Measurements from ENCODE around the gene LYG1.
"Not testable (repeated sequence)": the region's sequence is repeated elsewhere in the genome, so short reads cannot be mapped to it uniquely, and the experiment has no call there.

The LYG1 gene

DNA sequence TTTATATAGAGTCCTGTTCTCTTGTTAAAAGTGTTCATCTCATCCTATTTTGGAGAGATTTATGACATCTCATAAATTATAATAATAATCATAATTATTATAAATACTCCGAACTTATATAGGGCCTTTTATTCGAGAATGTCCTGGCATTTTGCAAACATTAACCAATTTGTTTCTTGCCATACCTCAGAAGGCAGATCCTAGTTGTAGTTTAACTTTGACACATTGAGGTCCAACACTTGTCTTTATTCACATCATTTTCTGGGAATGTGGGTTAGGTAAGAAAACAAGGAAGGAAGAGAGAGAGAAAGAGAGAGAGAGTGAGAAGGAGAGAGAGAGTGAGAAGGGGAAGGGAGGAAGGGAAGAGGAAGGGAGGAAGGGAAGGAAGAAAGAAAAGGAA, at the start of gene LYG1:
Gene LYG1 (minus strand): TSS at position 101 of the 400 bp plus-strand sequence. CDS start 5,527 bp downstream, outside the sequence.
- H3K4me3 ChIP-seq (replicated peaks; ENCODE audit: low read depth, low read length); DNase-seq (ENCODE audit: low read depth): not testable (repeated sequence)

DNA sequence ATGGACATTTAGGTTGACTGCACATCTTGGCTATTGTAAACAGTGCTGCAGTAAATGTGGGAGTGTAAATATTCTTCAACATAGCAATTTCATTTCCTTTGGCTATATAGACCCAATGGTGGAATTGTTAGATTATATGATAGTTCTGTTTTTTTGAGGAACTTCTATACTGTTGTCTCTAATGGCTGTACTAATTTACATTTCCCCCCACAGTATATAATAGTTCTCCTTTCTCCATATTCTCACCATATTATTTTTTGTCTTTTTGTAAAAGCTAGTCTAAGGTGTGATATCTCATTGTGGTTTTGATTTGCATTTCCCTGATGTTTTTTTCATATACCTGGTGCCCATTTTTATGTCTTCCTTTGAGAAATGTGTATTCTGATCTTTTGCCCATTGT, 49.2 kb upstream of the LYG1 start:
- H3K4me3 ChIP-seq (replicated peaks; ENCODE audit: low read depth, low read length) = no peak overlapping the region
- no peak for DNase-seq (ENCODE audit: low read depth)
- TF ChIP-seq, protein P1, sequence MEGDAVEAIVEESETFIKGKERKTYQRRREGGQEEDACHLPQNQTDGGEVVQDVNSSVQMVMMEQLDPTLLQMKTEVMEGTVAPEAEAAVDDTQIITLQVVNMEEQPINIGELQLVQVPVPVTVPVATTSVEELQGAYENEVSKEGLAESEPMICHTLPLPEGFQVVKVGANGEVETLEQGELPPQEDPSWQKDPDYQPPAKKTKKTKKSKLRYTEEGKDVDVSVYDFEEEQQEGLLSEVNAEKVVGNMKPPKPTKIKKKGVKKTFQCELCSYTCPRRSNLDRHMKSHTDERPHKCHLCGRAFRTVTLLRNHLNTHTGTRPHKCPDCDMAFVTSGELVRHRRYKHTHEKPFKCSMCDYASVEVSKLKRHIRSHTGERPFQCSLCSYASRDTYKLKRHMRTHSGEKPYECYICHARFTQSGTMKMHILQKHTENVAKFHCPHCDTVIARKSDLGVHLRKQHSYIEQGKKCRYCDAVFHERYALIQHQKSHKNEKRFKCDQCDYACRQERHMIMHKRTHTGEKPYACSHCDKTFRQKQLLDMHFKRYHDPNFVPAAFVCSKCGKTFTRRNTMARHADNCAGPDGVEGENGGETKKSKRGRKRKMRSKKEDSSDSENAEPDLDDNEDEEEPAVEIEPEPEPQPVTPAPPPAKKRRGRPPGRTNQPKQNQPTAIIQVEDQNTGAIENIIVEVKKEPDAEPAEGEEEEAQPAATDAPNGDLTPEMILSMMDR (IDR thresholded peaks at IDR 0.05; ENCODE audit: low read length, missing control alignments) = no peak

DNA sequence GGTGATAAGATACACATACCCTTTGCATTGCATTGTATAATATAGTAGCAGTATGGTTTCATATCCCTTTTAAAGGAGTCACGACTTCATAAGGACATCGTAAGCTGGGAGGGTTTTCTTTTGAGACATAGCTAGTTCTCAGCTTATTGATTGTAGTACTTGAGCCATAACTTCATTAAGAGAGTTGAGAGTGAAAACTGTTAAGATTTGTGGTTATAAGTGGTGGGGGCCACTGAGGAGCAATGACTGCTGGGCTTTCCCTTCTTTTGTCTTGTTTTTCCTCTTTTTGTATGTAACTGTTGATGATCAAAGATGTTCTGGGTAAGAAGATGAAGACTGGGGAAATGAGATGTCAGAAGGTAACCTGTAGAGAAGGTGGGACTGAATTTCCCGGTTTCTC, 47.2 kb upstream of the LYG1 start:
- no peak for DNase-seq (ENCODE audit: low read depth)
- no peak overlapping the region for H3K4me3 ChIP-seq (replicated peaks; ENCODE audit: low read depth, low read length)
- TF ChIP-seq, protein P1 (IDR thresholded peaks at IDR 0.05; ENCODE audit: low read length, missing control alignments) = no peak

DNA sequence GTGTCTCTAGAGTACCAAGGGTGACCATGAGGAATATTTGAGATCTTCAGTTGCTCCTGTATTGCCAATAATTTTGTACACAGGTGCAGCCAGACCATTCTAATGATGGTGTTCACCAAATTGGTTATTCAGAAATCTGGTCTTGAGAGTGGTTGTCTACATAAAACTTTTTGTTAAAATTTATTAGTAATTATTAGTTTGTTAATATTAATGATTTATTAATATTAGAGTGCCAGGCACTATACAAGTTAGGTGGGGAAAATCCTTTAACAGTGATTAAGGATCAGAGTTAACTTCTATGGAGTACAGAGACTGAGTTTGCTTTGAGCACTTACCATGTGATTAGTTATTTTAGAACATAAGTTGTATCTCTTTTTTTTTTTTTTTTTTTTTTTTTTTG, 45.2 kb upstream of the LYG1 start:
- no peak overlapping the region for H3K4me3 ChIP-seq (replicated peaks; ENCODE audit: low read depth, low read length)
- DNase-seq (ENCODE audit: low read depth) = no peak
- TF ChIP-seq, protein P1 (IDR thresholded peaks at IDR 0.05; ENCODE audit: low read length, missing control alignments) = no peak

DNA sequence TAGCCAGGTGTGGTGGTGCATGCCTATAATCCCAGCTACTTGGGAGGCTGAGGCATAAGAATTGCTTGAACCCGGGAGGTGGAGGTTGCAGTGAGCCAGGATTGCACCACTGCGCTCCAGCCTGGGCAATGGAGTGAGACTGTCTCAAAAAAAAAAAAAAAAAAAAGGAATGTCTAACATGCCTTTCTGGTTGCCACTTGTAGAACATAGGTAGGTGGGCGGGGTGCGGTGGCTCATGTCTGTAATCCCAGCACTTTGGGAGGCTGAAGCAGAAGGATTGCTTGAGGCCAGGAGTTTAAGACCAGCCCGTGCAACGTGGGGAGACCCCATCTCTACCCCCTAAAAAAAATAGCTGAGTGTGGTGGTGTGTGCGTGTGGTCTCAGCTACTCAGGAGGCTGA, 44.4 kb upstream of the LYG1 start:
- H3K4me3 ChIP-seq (replicated peaks; ENCODE audit: low read depth, low read length); DNase-seq (ENCODE audit: low read depth): not testable (repeated sequence)

DNA sequence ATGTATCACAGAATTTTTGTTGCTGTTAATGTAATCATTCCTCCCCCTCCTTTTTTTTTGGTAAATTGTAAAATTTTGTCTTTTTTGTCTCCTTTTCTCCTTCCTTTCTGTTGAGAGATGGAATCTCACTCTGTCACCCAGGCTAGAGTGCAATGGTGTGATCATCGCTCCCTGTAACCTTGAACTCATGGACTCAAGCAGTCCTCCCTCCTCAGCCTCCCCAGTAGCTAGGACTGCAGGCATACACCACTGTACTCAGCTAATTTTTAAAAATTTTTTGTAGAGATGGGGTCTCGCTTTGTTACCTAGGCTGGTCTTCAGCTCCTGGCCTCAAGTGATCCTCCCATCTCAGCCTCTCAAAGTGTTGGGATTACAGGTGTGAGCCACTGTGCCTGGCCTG, 41.5 kb upstream of the LYG1 start:
- TF ChIP-seq, protein P1 (IDR thresholded peaks at IDR 0.05; ENCODE audit: low read length, missing control alignments) = no peak
- H3K4me3 ChIP-seq (replicated peaks; ENCODE audit: low read depth, low read length) = no peak overlapping the region
- DNase-seq (ENCODE audit: low read depth) = no peak

DNA sequence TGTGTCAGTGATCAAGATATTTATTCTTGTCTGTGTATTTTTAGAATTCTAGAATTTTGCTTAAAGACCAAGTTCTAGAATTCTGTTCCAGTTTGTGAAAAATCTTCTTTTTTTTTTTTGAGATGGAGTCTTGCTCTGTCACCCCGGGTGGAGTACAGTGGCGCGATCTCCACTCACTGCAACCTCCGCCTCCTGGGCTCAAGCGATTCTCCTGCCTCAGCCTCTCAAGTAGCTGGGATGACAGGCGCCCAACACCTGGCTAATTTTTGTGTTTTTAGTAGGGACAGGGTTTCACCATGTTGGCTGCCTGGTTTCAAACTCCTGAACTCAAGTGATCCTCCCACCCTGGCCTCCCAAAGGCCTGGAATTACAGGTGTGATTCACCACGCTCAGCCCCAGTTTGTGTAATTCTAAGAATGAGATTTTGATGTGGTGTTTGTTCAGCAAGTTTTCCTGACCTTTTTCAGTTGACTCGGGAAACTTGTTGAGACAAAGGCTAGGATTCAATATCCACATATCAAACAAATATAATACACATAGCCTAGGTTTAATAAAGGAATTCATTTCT, 39.8 kb upstream of the LYG1 start:
- no peak for DNase-seq (ENCODE audit: low read depth)
- TF ChIP-seq, protein P1 (IDR thresholded peaks at IDR 0.05; ENCODE audit: low read length, missing control alignments) = no peak
- no peak overlapping the region for H3K4me3 ChIP-seq (replicated peaks; ENCODE audit: low read depth, low read length)

DNA sequence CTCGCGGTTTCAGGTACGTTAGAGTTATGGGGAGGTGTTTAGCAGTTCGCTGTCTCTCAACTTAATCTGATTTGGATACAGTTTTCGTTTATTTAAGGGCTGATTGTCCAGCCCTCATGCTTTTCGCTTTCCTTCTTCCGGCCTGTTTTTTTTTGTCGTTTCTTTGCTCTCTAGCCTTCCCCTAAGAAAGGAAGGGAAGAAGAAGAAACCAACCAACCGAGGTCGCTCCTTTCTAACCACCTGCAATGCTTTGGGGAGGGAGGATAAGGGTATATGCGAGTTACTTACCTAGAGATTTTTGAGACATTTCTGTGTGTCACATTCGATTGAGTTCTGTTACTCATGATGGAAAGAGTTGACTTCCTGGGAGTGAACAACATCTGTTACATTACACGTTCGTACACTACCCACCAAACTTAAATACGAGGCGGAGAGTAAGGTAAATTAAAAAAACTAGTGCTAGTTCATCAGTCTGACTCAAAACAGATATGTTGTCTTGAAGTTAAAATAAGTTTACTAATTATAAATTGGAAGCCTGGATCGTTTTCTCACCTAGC, 37.1 kb upstream of the LYG1 start:
- TF ChIP-seq, protein P1 (IDR thresholded peaks at IDR 0.05; ENCODE audit: low read length, missing control alignments) = no peak
- DNase-seq (ENCODE audit: low read depth) = peak; percentile 9
- H3K4me3 ChIP-seq (replicated peaks; ENCODE audit: low read depth, low read length) = peak overlapping the region; percentile 97

All from fibroblast of pulmonary artery (primary cell).